ENCODE results near the gene IGFBP6.
A peak's percentile ranks its signal among the peaks of the same experiment; 100 is the strongest.

IGFBP6 gene

DNA sequence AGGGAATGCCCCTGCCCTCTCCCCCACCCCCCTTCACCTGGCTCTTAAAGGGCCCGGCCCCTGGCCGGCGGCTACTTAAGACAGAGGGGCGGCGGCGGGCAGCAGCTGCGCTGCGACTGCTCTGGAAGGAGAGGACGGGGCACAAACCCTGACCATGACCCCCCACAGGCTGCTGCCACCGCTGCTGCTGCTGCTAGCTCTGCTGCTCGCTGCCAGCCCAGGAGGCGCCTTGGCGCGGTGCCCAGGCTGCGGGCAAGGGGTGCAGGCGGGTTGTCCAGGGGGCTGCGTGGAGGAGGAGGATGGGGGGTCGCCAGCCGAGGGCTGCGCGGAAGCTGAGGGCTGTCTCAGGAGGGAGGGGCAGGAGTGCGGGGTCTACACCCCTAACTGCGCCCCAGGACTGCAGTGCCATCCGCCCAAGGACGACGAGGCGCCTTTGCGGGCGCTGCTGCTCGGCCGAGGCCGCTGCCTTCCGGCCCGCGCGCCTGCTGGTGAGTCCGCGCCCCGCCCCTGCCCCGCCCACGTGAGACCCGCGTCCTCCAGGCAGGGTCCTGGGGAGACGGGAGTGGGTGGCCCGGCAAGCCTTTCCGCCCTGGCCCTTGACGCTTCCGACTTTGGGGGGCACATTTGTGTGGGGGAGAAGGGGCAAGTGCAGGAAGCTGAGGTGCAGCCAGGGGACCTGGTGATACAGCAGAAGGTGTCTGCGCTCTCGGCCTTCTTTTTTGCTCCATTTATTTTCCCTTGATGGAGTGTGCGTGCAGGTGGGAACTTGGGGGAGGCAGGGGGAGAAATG lies at the start of gene IGFBP6:
Gene IGFBP6 (plus strand): TSS at position 104 of the 790 bp plus-strand sequence. CDS start 51 bp downstream, at position 155.
- TF ChIP-seq CTCF (IDR thresholded peaks at IDR 0.05), result no peak

DNA sequence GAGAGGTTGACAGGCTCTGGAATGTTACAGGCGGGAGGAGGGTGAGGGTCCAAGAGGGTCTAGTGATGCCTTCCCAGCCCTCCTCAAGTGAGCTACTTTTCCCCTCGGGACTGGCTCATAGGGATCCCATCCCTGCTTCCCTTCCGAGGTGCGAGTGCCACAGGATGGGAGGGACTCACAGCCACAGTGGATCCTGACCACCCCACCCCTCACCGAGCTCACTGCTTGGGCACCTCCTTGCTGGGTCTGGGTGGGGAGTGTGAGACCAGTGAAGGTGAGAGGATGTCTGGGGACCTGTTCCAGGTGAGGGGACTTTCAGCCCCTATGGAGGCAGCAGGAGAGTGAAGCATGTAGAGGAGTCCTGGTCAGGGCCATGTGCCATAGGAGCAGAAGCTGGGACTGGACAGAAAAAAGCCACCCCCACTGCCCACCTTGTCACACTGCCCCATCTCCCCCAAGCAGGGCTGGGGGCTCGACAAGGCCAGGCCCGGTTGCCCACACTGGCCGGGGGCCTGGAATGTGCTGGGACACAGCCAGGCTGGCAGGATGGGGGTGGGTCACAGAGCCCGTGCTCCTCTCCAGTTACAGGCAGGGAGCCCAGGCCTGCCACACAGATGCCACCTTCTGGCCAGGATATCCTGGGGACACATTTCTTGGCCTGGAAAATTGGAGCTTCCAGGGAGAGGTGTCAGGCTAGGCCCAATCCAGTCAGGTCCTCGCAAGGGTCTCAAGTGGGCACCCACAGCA lies 49.3 kb upstream of the IGFBP6 start:
- peak; percentile 49 for TF ChIP-seq CTCF (IDR thresholded peaks at IDR 0.05)

DNA sequence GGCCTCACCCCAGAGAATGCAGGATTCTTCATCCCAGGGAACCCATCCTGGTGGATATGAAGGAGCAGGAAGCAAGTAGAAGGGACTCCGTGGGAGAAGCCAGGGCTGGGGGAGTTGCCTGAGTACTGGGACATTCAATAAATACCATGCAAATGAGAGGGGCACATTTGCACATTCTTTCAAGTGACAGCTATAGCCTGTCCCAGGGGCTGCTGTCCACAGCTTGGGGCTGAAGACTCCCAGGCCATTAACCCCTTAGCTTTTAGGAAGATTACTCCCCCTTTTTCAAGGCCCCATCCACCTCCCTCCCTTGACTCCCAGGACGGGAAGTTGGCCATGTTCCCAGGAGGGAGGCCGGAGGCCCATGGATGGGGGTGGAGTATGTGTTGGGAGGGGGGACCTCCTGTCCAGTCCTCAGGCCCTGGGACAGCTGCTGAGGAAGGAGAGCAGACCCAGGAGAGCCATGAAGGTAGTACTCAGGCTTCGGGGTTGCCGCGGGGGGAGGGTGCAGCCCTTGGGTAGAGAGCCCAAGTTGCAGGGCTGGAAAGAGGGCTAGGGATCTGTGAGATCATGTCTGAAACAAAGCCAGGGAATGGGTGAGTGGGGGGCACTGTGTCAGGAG lies 48.6 kb upstream of the IGFBP6 start:
- TF ChIP-seq CTCF (IDR thresholded peaks at IDR 0.05), result no peak

GRCh38 chr12:53049571-53050318 lies 47.7 kb upstream of the IGFBP6 start, which contains the start of gene TNS2:
Gene TNS2 (plus strand): TSS chr12:53050065. CDS start chr12:53050186, 121 bp downstream.
- no peak for TF ChIP-seq CTCF (IDR thresholded peaks at IDR 0.05)

DNA sequence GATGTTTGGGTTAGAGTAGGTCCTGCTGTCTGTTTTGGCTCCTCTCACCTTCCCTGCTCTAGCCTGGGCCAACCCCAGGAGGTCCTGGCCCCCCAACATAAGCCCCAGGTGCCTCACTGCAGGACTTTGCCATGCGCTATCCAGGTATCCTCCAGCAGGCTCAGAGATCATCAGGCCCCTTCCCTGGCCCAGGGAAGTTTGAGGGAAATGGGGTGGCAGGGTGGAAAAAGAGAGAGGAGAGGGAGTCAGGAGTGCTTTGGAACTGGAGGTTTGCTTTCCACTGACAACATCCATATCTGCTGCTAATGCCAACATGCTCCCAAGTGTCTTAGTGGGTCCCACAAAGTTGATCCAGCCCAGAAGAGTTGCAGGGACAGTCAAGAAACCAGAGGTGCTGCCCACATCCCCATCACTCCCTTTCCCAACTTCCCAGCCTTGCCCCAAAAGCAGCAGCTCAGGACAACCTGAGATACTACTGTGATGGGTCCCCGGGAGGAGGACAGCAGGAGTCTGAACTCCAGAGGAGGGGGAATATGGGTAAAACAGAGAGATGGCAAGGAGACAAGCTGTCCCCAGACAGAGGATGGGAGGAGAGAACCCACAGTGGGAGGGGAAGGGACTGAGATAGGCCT lies 46.9 kb upstream of the IGFBP6 start:
- no peak for TF ChIP-seq CTCF (IDR thresholded peaks at IDR 0.05)

DNA sequence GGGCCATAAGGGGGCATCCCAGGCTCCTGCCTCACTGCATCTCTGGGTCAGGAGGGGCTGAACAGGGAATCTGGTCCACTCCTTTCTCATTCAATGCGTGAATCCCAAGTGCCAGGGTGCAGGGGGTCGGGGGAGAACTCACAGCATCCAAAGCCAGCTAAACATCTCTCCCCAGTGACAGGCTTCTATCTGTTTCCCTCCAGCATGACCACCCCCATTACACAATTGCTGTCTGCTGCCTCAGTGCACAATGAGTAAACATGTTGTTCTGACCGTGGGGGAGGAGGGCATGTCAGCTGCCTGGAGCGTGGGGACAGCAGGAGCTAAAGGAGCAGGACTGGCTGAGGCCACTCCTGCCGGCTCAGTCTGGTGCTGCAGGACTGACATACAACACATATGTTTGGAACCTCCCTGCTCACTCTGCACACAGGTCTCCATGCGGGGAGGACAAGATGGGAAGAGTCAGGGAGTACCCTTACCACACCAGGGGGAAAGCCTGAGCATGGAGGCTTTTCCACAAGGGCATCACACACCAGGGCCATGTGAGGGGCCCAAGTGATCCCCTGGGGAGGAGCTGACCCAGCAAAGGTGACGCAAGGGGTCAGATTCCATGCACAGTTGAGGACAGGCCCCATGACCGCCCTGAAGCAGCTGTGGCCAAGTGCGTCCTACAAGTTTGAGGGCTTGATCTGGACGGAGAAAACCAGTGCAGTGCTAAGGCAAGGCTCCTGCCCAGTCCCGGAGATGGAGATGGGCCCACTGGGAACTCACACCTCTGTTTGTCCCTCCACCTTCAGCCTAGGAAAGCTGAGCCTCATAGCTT lies 46.2 kb upstream of the IGFBP6 start:
- no peak for TF ChIP-seq CTCF (IDR thresholded peaks at IDR 0.05)
